HG03108 (cell line): Measurements from ENCODE around the gene CDK11A.
"Not testable (repeated sequence)": the region's sequence is repeated elsewhere in the genome, so short reads cannot be mapped to it uniquely, and the experiment has no call there.

Source experiments
- ATAC-seq: cut with Tn5 transposase; IDR thresholded peaks from one replicate; pipeline ENCODE4 v1.9.1; 2021; ENCODE audit warnings: moderate library complexity; ENCODE audit not compliant: unreplicated experiment

The CDK11A gene

GRCh38 chr1:1684031-1684681 lies 40.0 kb downstream of the CDK11A start:
- no peak for ATAC-seq

GRCh38 chr1:1683104-1683905 lies 40.9 kb downstream of the CDK11A start:
- ATAC-seq = no peak

DNA sequence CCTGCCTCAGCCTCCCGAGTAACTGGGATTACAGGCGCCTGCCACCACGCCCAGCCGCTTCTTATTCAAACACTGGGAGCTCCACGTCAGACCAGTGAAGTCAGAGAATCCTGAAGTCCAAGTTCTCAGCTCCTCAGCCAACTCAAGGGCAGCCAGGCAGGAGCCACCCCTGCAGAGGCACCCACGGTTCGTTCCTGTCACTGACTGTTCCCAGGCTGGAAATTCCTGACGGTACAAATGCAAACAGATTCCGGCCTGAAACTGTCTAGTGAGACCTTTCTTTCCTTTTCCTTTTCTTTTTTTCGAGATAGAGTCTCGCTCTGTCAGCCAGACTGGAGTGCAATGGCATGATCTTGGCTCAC lies 43.3 kb downstream of the CDK11A start:
- ATAC-seq = no peak

- ATAC-seq = no peak
Observed at GRCh38 chr1:1680031-1680911, 43.9 kb downstream of the CDK11A start.

DNA sequence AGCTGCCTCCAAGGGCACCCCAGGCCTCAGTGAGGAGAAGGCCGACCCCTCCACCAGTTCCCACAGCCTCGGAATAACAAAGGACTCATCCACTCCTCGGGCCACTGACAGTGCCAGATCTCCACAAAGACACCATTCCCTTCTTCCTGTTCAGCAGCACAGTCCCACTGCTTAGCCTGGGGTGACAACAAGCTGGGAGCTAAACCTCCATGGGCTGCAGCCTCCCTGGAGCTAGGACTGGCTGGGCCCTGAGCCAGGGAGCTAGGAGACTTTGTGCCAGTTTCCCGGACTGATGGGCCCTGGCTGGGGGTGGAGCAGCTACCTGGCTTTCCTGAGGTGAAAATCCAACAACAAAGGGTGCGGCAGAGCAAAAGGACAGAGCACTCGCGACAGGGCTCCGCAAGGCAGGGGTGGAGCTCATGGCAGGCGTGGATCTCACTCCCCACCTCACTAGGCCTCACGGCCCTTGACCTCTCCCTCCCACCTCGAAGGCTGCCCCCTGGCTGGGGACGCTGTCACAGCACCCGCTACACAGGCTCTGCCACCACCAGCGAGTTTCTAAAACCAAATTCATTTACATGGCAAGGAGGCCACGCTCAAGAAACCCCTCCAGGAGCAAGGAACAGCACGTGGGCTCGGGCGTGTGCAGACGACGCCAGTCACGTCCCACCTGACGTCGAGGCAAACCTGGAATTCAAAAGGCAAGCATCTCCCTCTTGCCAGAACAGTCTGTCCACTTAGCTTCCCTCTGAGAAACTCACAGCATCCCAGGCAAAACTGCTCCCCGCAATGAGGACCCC lies 45.4 kb downstream of the CDK11A start:
- no peak for ATAC-seq

GRCh38 chr1:1677718-1678580 lies 46.2 kb downstream of the CDK11A start:
- peak; percentile 75 for ATAC-seq

DNA sequence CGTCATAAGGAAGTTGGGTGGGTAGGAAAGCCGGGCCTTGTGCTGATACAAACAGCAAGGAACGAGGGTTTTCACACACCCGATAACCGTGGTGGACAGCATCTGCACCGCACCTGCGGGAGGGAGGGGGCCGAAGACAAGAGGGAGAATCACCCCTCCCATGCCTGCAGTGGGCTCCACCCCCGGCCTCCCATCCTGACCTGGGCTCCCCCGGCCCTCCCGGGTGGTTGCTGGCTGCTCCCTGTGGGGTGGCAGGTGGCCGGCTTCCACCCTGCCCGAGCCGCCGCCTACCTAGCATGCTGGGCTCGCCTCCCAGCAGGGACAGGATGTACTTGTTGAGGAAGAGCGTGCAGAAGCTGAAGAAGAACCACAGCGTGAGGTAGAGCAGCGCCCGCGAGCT lies 48.1 kb downstream of the CDK11A start:
- ATAC-seq = not testable (repeated sequence)

- ATAC-seq = not testable (repeated sequence)
Observed at GRCh38 chr1:1675218-1675617, 48.9 kb downstream of the CDK11A start.

- ATAC-seq = not testable (repeated sequence)
Observed at GRCh38 chr1:1674806-1675205, 49.4 kb downstream of the CDK11A start.

GRCh38 chr1:1672181-1672965 lies 51.8 kb downstream of the CDK11A start:
- ATAC-seq = no peak

- no peak for ATAC-seq
Observed at GRCh38 chr1:1671365-1672119, 52.6 kb downstream of the CDK11A start.

GRCh38 chr1:1670866-1671265 lies 53.3 kb downstream of the CDK11A start:
- ATAC-seq = no peak

- no peak for ATAC-seq
Observed at GRCh38 chr1:1669468-1670440, 54.4 kb downstream of the CDK11A start.

DNA sequence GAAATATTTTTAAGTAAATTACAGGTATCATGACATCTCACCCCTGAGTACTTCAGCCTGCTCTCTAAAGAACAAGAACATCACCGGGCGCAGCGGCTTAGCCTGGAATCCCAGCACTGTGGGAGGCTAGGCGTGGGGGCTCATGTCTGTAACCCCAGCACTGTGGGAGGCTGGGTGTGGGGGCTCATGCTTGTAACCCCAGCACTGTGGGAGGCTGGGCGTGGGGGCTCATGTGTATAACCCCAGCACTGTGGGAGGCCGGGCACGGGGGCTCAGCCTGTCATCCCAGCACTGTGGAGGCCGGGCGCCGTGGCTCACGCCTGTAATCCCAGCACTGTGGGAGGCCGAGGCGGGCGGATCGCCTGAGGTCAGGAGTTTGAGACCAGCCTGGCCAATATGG lies 57.6 kb downstream of the CDK11A start:
- ATAC-seq = no peak

- ATAC-seq = no peak
Observed at GRCh38 chr1:1665815-1666251, 58.3 kb downstream of the CDK11A start.

DNA sequence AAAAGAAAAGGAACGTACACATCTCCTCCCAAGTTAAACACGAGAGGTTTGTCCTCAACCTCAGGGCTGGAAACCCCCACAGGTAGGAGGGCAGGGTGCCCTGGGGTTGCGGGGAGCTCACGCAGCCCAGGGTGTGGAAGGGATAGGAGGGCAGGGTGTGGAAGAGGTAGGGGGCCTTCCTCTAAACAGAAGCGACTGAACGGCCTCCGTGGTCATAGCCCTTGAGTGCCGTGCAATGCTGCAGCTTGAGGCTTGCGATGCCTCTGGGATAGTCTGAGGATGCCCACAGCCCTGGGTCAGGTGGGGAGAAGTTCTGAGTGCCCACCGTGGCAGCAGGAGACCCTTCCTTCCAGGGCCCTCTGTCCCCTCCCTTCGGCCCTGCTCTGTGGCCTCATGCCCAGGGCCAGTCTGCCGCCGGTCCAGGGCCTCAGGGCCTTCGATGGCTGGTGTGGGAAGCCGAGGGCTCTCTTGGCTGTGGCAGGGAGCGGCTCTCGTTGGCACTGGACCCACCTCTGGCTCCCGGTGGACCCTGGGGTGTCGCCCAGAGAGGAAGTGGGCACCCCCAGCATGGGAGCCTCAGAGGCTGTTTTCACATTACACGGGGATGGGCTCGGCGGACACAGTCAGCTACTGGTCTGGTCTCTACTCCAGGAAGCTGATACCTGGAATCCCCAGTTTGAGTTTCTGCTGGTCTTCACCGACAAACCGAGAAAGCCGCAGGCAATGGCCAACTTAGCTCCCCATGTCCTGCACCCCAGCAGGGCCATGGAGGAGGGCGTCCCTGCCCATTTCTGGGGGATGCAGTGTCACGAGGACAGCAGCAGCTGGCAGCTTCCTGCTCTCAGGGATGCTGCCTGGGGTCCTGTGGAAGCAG lies 59.0 kb downstream of the CDK11A start:
- no peak for ATAC-seq
